ENCODE results near the gene FKBP7. TPM values are rescaled to one million over a fixed set of nuclear protein-coding genes. Genes with fewer than 3 reads are reported as not detected.
"Not testable (repeated sequence)": the region's sequence is repeated elsewhere in the genome, so short reads cannot be mapped to it uniquely, and the experiment has no call there.

Gene FKBP7
- total RNA-seq, 4 donors from 2014 or later, result 7.3 to 21.9 (median 12.6) TPM

DNA sequence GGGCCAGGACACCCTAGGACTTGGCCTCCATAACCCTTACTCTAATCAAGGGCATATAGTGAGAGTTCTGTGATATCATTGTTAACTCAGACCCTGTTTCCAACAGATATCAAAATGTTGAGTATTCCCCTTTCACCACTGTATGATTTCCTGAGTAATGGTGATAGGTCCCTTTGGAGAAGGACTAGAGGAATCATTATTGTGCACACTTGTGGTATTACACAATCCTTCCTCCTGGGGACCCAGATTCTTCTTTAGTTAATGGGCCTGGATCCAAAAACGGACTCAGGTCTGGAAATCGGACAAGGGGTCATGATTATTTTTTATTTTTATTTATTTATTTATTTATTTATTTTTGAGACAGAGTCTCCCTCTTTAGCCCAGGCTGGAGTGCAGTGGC, 50.9 kb downstream of the FKBP7 start:
- ATAC-seq, result no peak
- TF ChIP-seq POLR2A (IDR thresholded peaks at IDR 0.05), result no peak
- TF ChIP-seq, protein P1, sequence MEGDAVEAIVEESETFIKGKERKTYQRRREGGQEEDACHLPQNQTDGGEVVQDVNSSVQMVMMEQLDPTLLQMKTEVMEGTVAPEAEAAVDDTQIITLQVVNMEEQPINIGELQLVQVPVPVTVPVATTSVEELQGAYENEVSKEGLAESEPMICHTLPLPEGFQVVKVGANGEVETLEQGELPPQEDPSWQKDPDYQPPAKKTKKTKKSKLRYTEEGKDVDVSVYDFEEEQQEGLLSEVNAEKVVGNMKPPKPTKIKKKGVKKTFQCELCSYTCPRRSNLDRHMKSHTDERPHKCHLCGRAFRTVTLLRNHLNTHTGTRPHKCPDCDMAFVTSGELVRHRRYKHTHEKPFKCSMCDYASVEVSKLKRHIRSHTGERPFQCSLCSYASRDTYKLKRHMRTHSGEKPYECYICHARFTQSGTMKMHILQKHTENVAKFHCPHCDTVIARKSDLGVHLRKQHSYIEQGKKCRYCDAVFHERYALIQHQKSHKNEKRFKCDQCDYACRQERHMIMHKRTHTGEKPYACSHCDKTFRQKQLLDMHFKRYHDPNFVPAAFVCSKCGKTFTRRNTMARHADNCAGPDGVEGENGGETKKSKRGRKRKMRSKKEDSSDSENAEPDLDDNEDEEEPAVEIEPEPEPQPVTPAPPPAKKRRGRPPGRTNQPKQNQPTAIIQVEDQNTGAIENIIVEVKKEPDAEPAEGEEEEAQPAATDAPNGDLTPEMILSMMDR (IDR thresholded peaks at IDR 0.05), result no peak
- no peak for TF ChIP-seq EP300 (IDR thresholded peaks at IDR 0.05)
- TF ChIP-seq POLR2AphosphoS5 (IDR thresholded peaks at IDR 0.05), result no peak
- Histone ChIP-seq H3K9me3 (peaks cover 0 to 6% (median 0%) of the 10 kb centered on the region in 3 donors), H3K4me1 (no peaks in the 10 kb centered on the region), H3K27ac (no peak overlapping the region), H3K36me3 (peaks cover 3 to 71% of the 10 kb centered on the region in 2 donors), H3K4me3 (no peak overlapping the region), H3K27me3 (no peaks in the 10 kb centered on the region)
- 97% methylated on average over 2 of the region's 2 CpGs; no CpG with 5 or more reads in 1 of the 2 donors for WGBS, 2 donors (ENCODE audit: low coverage in 1 of 2)

GRCh38 chr2:178426388-178426787, 52.0 kb downstream of the FKBP7 start:
- H3K9me3 ChIP-seq, result peaks cover 0 to 6% (median 0%) of the 10 kb centered on the region in 3 donors
- no peak overlapping the region for H3K4me3 ChIP-seq
- TF ChIP-seq POLR2AphosphoS5 (IDR thresholded peaks at IDR 0.05) (no peak), POLR2A (IDR thresholded peaks at IDR 0.05) (no peak)
- H3K36me3 ChIP-seq, result peaks cover 0 to 60% of the 10 kb centered on the region in 2 donors
- no peak overlapping the region for H3K27ac ChIP-seq
- WGBS, 2 donors (ENCODE audit: low coverage in 1 of 2), result 67 to 83% methylated on average over 1 of the region's 3 CpGs
- no peaks in the 10 kb centered on the region for H3K4me1 ChIP-seq
- H3K27me3 ChIP-seq, result no peaks in the 10 kb centered on the region
- no peak for ATAC-seq

DNA sequence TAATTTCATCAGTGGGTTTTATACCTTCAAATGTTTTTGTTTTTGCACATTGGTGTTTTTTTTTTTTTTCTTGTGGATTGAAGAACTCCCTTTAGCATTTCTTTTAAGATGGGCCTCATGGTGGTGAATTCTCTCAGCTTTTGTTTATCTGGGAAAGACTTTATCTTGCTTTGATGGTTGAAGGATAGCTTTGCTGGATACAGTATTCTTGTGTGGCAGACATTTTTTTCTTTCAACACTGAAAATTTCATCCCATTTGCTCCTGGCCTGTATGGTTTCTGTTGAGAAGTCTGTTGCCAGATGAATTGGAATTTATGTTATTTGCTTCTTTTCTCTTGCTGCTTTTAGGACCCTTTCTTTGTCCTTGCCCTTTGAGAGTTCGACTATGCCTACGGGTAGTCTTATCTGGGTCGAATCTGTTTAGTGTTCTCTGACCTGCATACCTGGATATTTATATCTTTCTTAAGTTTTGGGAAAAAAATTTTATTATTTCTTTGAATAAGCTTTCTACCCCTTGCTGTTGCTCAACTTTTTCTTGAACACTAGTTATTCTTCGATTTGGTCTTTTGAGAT, 53.1 kb downstream of the FKBP7 start:
- Histone ChIP-seq H3K9me3 (peaks cover 0 to 6% (median 0%) of the 10 kb centered on the region in 3 donors), H3K27ac (no peak overlapping the region), H3K36me3 (peaks cover 0 to 49% of the 10 kb centered on the region in 2 donors), H3K4me3 (no peak overlapping the region), H3K27me3 (no peaks in the 10 kb centered on the region), H3K4me1 (no peaks in the 10 kb centered on the region)
- no peak for TF ChIP-seq EP300 (IDR thresholded peaks at IDR 0.05)
- ATAC-seq, result no peak
- 98 to 100% methylated on average over 1 to 4 of the region's 4 CpGs for WGBS, 2 donors (ENCODE audit: low coverage in 1 of 2)

- H3K36me3 ChIP-seq, result peaks cover 0 to 33% of the 10 kb centered on the region in 2 donors
- H3K4me1 ChIP-seq, H3K27ac ChIP-seq, H3K9me3 ChIP-seq, H3K4me3 ChIP-seq, H3K27me3 ChIP-seq, ATAC-seq: not testable (repeated sequence)
- 93 to 100% methylated on average over 2 to 5 of the region's 5 CpGs for WGBS, 2 donors (ENCODE audit: low coverage in 1 of 2)
Measured at GRCh38 chr2:178423746-178424145, 54.7 kb downstream of the FKBP7 start.

- 67 to 92% methylated on average over 3 of the region's 3 CpGs for WGBS, 2 donors (ENCODE audit: low coverage in 1 of 2)
- Histone ChIP-seq H3K4me3 (no peak overlapping the region), H3K4me1 (no peaks in the 10 kb centered on the region), H3K27ac (no peak overlapping the region), H3K27me3 (no peaks in the 10 kb centered on the region), H3K36me3 (peaks cover 0 to 17% of the 10 kb centered on the region in 2 donors), H3K9me3 (peaks cover 0 to 6% (median 0%) of the 10 kb centered on the region in 3 donors)
- TF ChIP-seq POLR2A (IDR thresholded peaks at IDR 0.05) (no peak), EP300 (IDR thresholded peaks at IDR 0.05) (no peak), POLR2AphosphoS5 (IDR thresholded peaks at IDR 0.05) (no peak)
- TF ChIP-seq, protein P1 (IDR thresholded peaks at IDR 0.05), result no peak
- no peak for ATAC-seq
Measured at GRCh38 chr2:178422097-178422496, 56.3 kb downstream of the FKBP7 start.

GRCh38 chr2:178420463-178420999, 57.9 kb downstream of the FKBP7 start:
- no peak for ATAC-seq
- 33% methylated on average over 1 of the region's 1 CpG; no CpG with 5 or more reads in 1 of the 2 donors for WGBS, 2 donors (ENCODE audit: low coverage in 1 of 2)
- H3K4me3 ChIP-seq, result no peak overlapping the region

More at GRCh38 chr2:178420463-178420999, 57.9 kb downstream of the FKBP7 start:
- peaks cover 0 to 10% (median 0%) of the 10 kb centered on the region in 3 donors for H3K4me1 ChIP-seq
- peaks cover 0 to 5% of the 10 kb centered on the region in 2 donors for H3K36me3 ChIP-seq
- H3K27ac ChIP-seq, result no peak overlapping the region
- no peaks in the 10 kb centered on the region for H3K27me3 ChIP-seq
- peaks cover 0 to 5% (median 0%) of the 10 kb centered on the region in 3 donors for H3K9me3 ChIP-seq
- no peak for TF ChIP-seq POLR2A (IDR thresholded peaks at IDR 0.05)
- no peak for TF ChIP-seq POLR2AphosphoS5 (IDR thresholded peaks at IDR 0.05)
- TF ChIP-seq, protein P1 (IDR thresholded peaks at IDR 0.05), result no peak
- TF ChIP-seq EP300 (IDR thresholded peaks at IDR 0.05), result no peak
